Right lobe of liver (tissue), 6 donors: ENCODE data around the gene FHIT. TPM values are rescaled to one million over a fixed set of nuclear protein-coding genes. Genes with fewer than 3 reads are reported as not detected.

ENCODE experiments used
- ATAC-seq, 4 donors: fragments of 200-7000 bp; cut with Tn5 transposase; one replicate each; pipeline ENCODE4 v1.9.1; 2020; ENCODE audit warnings: mild to moderate bottlenecking in 4 of 4, moderate library complexity in 4 of 4
- DNase-seq, 3 donors: peaks; one replicate each; pipeline ENCODE4 v3.0.0-alpha.2; 2020
- H3K27ac ChIP-seq, 3 donors: fragments of 200-600 bp; one replicate each; pipeline ENCODE4 v1.8.0; 2022
- H3K27me3 ChIP-seq, 2 donors: fragments of 200-600 bp; one replicate each; pipeline ENCODE4 v1.8.0; 2022
- H3K36me3 ChIP-seq, 4 donors: fragments of 200-600 bp; sonication (generic) in 1 of 4; one replicate each; pipeline versions ENCODE4 v1.5.1 to v1.8.0; 2017 to 2022; ENCODE audit warnings: control low read depth in 1 of 4
- H3K4me1 ChIP-seq, 4 donors: fragments of 200-600 bp; sonication (generic) in 1 of 4; one replicate each; pipeline versions ENCODE4 v1.5.1 to v1.8.0; 2017 to 2022; ENCODE audit warnings: control low read depth in 1 of 4
- H3K4me3 ChIP-seq, 3 donors: fragments of 200-600 bp; one replicate each; pipeline ENCODE4 v1.8.0; 2022
- H3K9me3 ChIP-seq, 4 donors: fragments of 200-600 bp; sonication (generic) in 1 of 4; one replicate each; pipeline versions ENCODE4 v1.5.1 to v1.8.0; 2017 to 2022; ENCODE audit warnings: control low read depth in 1 of 4
- CTCF ChIP-seq, 4 donors: fragments of 200-600 bp in 3 of 4; fragments of 450-650 bp in 1 of 4; IDR thresholded peaks; one replicate each; pipeline versions ENCODE4 v1.5.1 to v1.8.0; 2016 to 2022; ENCODE audit warnings: antibody characterized with exemption in 4 of 4, mild to moderate bottlenecking in 2 of 4
- POLR2A ChIP-seq: fragments of 450-650 bp; IDR thresholded peaks from one replicate; pipeline ENCODE4 v1.6.1; 2017; ENCODE audit warnings: antibody characterized with exemption, mild to moderate bottlenecking
- WGBS: methylation state at CpG from one replicate; pipeline ENCODE4 v1.1.6; 2018; ENCODE audit warnings: low coverage, low lambda C conversion rate; ENCODE audit not compliant: insufficient coverage; ENCODE audit errors: missing lambda C conversion rate; 5-methylcytosine and 5-hydroxymethylcytosine counted together
- intact Hi-C, 2 donors: fragments of 100-400 bp; cut with DNase I; formaldehyde crosslinking; loops; one replicate each; pipeline versions ENCODE4 v1.11.2 to v1.14.1; 2022
- total RNA-seq, 6 experiments: library from RNA; depleted of rRNA in 2 of 6; stranded (reverse); fragments of >200 nt in 2 of 6; fragmentation: NEBNext Ultra II Directional in 3 of 6; extraction: Animal tissue kit (Norgen Biotek cat#: 25700) in 3 of 6; gene quantifications; one replicate each; pipeline versions ENCODE4 v1.1.0 to v1.2.4, GENCODE V29; 2016 to 2023
- donor health status: DM: no; HTN: yes; CAD: no.
- donor health status: DM: no; HTN: no; CAD: no.
- donor health status: DM: no; HTN: no; CAD: no.
- donor health status: DM: no; HTN: yes; CAD: no.
- donor health status: DM: no; HTN: yes; CAD: no.

FHIT gene
- total RNA-seq, 6 experiments from 2014 or later = 6.6 to 11.2 (median 8.0) TPM

- no peaks in the 10 kb centered on the region for H3K4me1 ChIP-seq
- no peak overlapping the region for H3K4me3 ChIP-seq
- ATAC-seq (no peak), DNase-seq (no peak)
- no peak overlapping the region for H3K27ac ChIP-seq
- TF ChIP-seq POLR2A = no peak
- H3K9me3 ChIP-seq = no peaks in the 10 kb centered on the region
- WGBS = 55% methylated on average over 5 of the region's 5 CpGs
- intact Hi-C loops = no loop called here
- H3K27me3 ChIP-seq = no peaks in the 10 kb centered on the region
- no peaks in the 10 kb centered on the region for H3K36me3 ChIP-seq
These were observed 990.7 kb downstream of the FHIT start for GRCh38 chr3:60260546-60260945.

DNA sequence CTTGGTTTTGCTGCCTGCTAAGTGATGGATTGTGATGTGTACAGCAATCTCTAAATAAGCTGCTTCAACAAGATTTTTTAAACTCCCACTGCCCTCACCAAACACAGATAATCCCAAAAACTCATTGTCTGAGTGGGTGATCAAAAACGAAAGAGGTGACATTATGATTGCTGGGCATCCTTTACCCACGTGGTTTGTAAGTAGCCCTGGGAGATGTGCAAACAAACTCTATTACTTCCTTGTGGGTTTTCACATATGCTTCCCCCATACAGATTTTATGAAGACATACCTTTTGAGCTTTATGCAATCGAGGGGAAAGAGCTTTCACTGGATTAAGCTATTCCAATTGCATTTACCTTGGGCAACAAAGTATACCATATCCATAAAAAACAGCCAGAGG lies 1000.4 kb downstream of the FHIT start:
- TF ChIP-seq POLR2A (no peak), CTCF (IDR thresholded peaks at IDR 0.05) (no peak)
- H3K27me3 ChIP-seq = no peaks in the 10 kb centered on the region
- WGBS = 24% methylated on average over 3 of the region's 3 CpGs
- ATAC-seq = no peak
- no peak for DNase-seq
- H3K4me1 ChIP-seq = no peaks in the 10 kb centered on the region
- H3K36me3 ChIP-seq = no peaks in the 10 kb centered on the region
- H3K4me3 ChIP-seq = no peak overlapping the region
- no peak overlapping the region for H3K27ac ChIP-seq
- intact Hi-C loops = no loop called here
- H3K9me3 ChIP-seq = no peaks in the 10 kb centered on the region

- H3K4me3 ChIP-seq = no peak overlapping the region
- no peak overlapping the region for H3K27ac ChIP-seq
- intact Hi-C loops = no loop called here
- H3K9me3 ChIP-seq = no peaks in the 10 kb centered on the region
- 75% methylated on average over 2 of the region's 2 CpGs for WGBS
- no peaks in the 10 kb centered on the region for H3K36me3 ChIP-seq
- no peak for ATAC-seq
- no peaks in the 10 kb centered on the region for H3K27me3 ChIP-seq
- H3K4me1 ChIP-seq = no peaks in the 10 kb centered on the region
- no peak for DNase-seq
- TF ChIP-seq POLR2A (no peak), CTCF (IDR thresholded peaks at IDR 0.05) (no peak)
These were observed 1001.0 kb downstream of the FHIT start for GRCh38 chr3:60250206-60250605.

GRCh38 chr3:60246361-60246760 lies 1004.9 kb downstream of the FHIT start:
- Histone ChIP-seq H3K9me3 (no peaks in the 10 kb centered on the region), H3K36me3 (no peaks in the 10 kb centered on the region), H3K27ac (no peak overlapping the region), H3K4me1 (no peaks in the 10 kb centered on the region), H3K4me3 (no peak overlapping the region), H3K27me3 (no peaks in the 10 kb centered on the region)
- ATAC-seq (no peak), DNase-seq (no peak)
- 76% methylated on average over 4 of the region's 4 CpGs for WGBS
- TF ChIP-seq POLR2A (no peak), CTCF (IDR thresholded peaks at IDR 0.05) (no peak)
- intact Hi-C loops = no loop called here

DNA sequence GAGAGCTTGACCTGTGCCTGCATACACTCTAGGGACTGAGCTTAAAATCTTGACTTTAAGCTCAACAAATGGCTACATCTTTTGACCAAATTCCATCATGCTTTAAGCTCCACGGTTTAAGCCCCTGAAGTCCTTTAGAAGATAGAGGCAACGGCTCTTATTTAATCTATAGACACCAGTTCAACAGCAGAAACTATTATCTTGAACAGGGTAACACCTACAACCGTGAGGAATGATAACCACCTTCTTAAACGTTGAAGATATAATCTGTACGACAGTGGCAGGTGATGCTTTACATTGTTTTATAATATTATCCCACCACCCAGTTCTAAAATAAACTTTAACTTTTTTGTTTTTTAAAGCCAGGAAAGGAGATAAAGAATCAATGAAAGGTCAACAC lies 1007.8 kb downstream of the FHIT start:
- Histone ChIP-seq H3K27ac (no peak overlapping the region), H3K4me1 (no peaks in the 10 kb centered on the region), H3K9me3 (no peaks in the 10 kb centered on the region), H3K4me3 (no peak overlapping the region), H3K27me3 (no peaks in the 10 kb centered on the region), H3K36me3 (no peaks in the 10 kb centered on the region)
- 59% methylated on average over 5 of the region's 5 CpGs for WGBS
- ATAC-seq (no peak), DNase-seq (no peak)
- intact Hi-C loops = no loop called here
- TF ChIP-seq POLR2A (no peak), CTCF (IDR thresholded peaks at IDR 0.05) (no peak)
